OCI-LY1 (cell line): ENCODE measurements around the gene NDFIP1.
"Not testable (repeated sequence)": the region's sequence is repeated elsewhere in the genome, so short reads cannot be mapped to it uniquely, and the experiment has no call there.

Experiments used
- H2AFZ ChIP-seq: fragments of 200-600 bp; sonication (generic), shearing (Covaris generic); 2 replicates; pipeline ENCODE4 v1.6.0; 2014; ENCODE audit warnings: antibody characterized with exemption, mild to moderate bottlenecking, low read length
- H3F3A ChIP-seq: fragments of 200-600 bp; sonication (generic), shearing (Covaris generic); 2 replicates; pipeline ENCODE4 v1.6.0; 2014; ENCODE audit warnings: mild to moderate bottlenecking, antibody characterized with exemption, low read length, moderate library complexity; ENCODE audit not compliant: insufficient read depth
- H3K27ac ChIP-seq: fragments of 200-600 bp; sonication (generic); 2 replicates; pipeline ENCODE4 v1.5.1; 2014; ENCODE audit warnings: low read length, mixed run types, mild to moderate bottlenecking, low read depth; ENCODE audit not compliant: poor library complexity, severe bottlenecking
- H3K27me3 ChIP-seq: fragments of 200-600 bp; sonication (generic); 2 replicates; pipeline ENCODE4 v1.6.0; 2014; ENCODE audit warnings: antibody characterized with exemption, mild to moderate bottlenecking, low read length, moderate library complexity; ENCODE audit not compliant: insufficient read depth
- H3K36me3 ChIP-seq: fragments of 200-600 bp; sonication (generic); 2 replicates; pipeline ENCODE4 v1.6.1; 2014; ENCODE audit warnings: mild to moderate bottlenecking, antibody characterized with exemption, low read length, moderate library complexity, mixed read lengths; ENCODE audit not compliant: insufficient read depth
- H3K4me1 ChIP-seq: fragments of 200-600 bp; sonication (generic); 2 replicates; pipeline ENCODE4 v1.5.1; 2014; ENCODE audit warnings: mild to moderate bottlenecking, low read length, moderate library complexity; ENCODE audit not compliant: insufficient read depth, severe bottlenecking
- H3K4me2 ChIP-seq: fragments of 200-600 bp; sonication (generic), shearing (Covaris generic); 2 replicates; pipeline ENCODE4 v1.6.1; 2014; ENCODE audit warnings: low read length
- H3K4me3 ChIP-seq: fragments of 200-600 bp; sonication (generic); 2 replicates; pipeline ENCODE4 v1.5.1; 2014; ENCODE audit warnings: low read length, low read depth, mild to moderate bottlenecking, mixed read lengths; ENCODE audit not compliant: poor library complexity, severe bottlenecking
- H3K79me2 ChIP-seq: fragments of 200-600 bp; shearing (Covaris generic); 2 replicates; pipeline ENCODE4 v1.6.1; 2016; ENCODE audit warnings: mixed run types, low read length, mixed read lengths; ENCODE audit not compliant: insufficient read depth
- H3K9ac ChIP-seq: fragments of 200-600 bp; sonication (generic), shearing (Covaris generic); 2 replicates; pipeline ENCODE4 v1.6.1; 2014; ENCODE audit warnings: mild to moderate bottlenecking, low read length, mixed read lengths
- H3K9me2 ChIP-seq: fragments of 200-600 bp; sonication (generic), shearing (Covaris generic); 2 replicates; pipeline ENCODE4 v1.6.1; 2014; ENCODE audit warnings: low read depth, mild to moderate bottlenecking, low read length, mixed read lengths
- H3K9me3 ChIP-seq: fragments of 200-600 bp; shearing (Covaris generic); 2 replicates; pipeline ENCODE4 v1.6.1; 2014; ENCODE audit warnings: low read length, mixed read lengths
- H4K20me1 ChIP-seq: fragments of 200-600 bp; sonication (generic), shearing (Covaris generic); 2 replicates; pipeline ENCODE4 v1.6.0; 2016; ENCODE audit warnings: mild to moderate bottlenecking, low read length; ENCODE audit not compliant: insufficient read depth
- CTCF ChIP-seq: fragments of 200-600 bp; sonication (generic), shearing (Covaris generic); IDR thresholded peaks from 2 replicates; pipeline ENCODE4 v1.5.1; 2017; ENCODE audit warnings: mild to moderate bottlenecking, antibody characterized with exemption, low read length, moderate library complexity, mixed read lengths
- EZH2 ChIP-seq: fragments of 200-600 bp; sonication (generic), shearing (Covaris generic); IDR thresholded peaks from 2 replicates; pipeline ENCODE4 v1.8.0; 2017; ENCODE audit warnings: borderline replicate concordance, mixed run types, mild to moderate bottlenecking, antibody characterized with exemption, low read length, moderate library complexity, mixed read lengths

NDFIP1 gene

GRCh38 chr5:142152384-142152732 lies 43.8 kb downstream of the NDFIP1 start:
- Histone ChIP-seq H3K27me3 (no peaks in the 10 kb centered on the region), H3K4me1 (no peaks in the 10 kb centered on the region), H3K9ac (no peak overlapping the region), H3K27ac (no peak overlapping the region), H3K79me2 (no peaks in the 10 kb centered on the region), H3K36me3 (peaks cover 6% of the 10 kb centered on the region), H2AFZ (no peak overlapping the region), H3K9me3 (no peaks in the 10 kb centered on the region), H3K4me2 (no peak overlapping the region), H3K9me2 (no peaks in the 10 kb centered on the region), H3K4me3 (no peak overlapping the region), H4K20me1 (no peaks in the 10 kb centered on the region), H3F3A (no peaks in the 10 kb centered on the region)
- TF ChIP-seq CTCF (no peak), EZH2 (no peak)

- no peak for TF ChIP-seq CTCF
- TF ChIP-seq EZH2: no peak
- H3K27me3 ChIP-seq: no peaks in the 10 kb centered on the region
- no peaks in the 10 kb centered on the region for H3K4me1 ChIP-seq
- H3K27ac ChIP-seq: no peak overlapping the region
- H3K36me3 ChIP-seq: no peaks in the 10 kb centered on the region
- H3K4me2 ChIP-seq: no peak overlapping the region
- H4K20me1 ChIP-seq: no peaks in the 10 kb centered on the region
- no peaks in the 10 kb centered on the region for H3F3A ChIP-seq
- no peaks in the 10 kb centered on the region for H3K9me3 ChIP-seq
- H3K79me2 ChIP-seq: no peaks in the 10 kb centered on the region
- H3K9ac ChIP-seq: no peak overlapping the region
- no peak overlapping the region for H2AFZ ChIP-seq
- no peaks in the 10 kb centered on the region for H3K9me2 ChIP-seq
- no peak overlapping the region for H3K4me3 ChIP-seq
Measured at GRCh38 chr5:142153674-142154448, 45.3 kb downstream of the NDFIP1 start.

GRCh38 chr5:142154449-142154841 lies 45.9 kb downstream of the NDFIP1 start:
- H3K4me1 ChIP-seq: not testable (repeated sequence)

DNA sequence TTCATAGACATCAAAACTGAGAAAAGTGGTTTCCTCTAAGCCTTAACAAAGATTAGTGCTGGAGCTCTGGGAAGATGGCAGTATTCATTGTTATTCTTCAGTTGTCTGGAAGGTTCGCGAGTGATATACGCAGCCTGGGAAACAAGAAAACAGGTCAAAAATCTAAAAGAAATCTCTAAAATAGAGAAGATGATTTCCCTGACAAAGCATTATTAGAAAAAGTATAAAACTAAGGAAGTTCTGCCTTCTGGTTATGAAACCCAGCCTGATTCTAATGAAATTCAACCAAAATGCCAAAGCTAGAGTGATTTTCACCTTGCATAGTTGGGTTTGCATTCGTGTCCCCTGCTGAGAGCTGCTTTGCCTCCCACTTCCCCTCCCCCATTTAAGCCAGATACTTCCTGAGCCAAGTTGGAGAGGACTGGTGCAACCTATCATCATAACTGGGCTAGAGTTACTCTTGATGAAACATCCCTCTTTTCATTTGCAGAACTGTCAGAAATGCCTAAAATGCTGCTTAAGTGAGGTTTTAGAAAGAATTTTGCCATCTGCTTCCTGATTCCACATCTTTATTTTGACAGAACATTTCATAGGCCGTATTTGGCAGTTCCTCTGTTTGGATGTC lies 48.4 kb downstream of the NDFIP1 start:
- no peaks in the 10 kb centered on the region for H3K36me3 ChIP-seq
- no peaks in the 10 kb centered on the region for H3K27me3 ChIP-seq
- H3K4me3 ChIP-seq: no peak overlapping the region
- H3K9me2 ChIP-seq: no peaks in the 10 kb centered on the region
- H2AFZ ChIP-seq: no peak overlapping the region
- H3K4me1 ChIP-seq: no peaks in the 10 kb centered on the region
- H3K79me2 ChIP-seq: no peaks in the 10 kb centered on the region
- no peak overlapping the region for H3K9ac ChIP-seq
- H3F3A ChIP-seq: no peaks in the 10 kb centered on the region
- no peaks in the 10 kb centered on the region for H3K9me3 ChIP-seq
- no peak overlapping the region for H3K4me2 ChIP-seq
- no peaks in the 10 kb centered on the region for H4K20me1 ChIP-seq
- no peak for TF ChIP-seq CTCF
- no peak for TF ChIP-seq EZH2
- H3K27ac ChIP-seq: no peak overlapping the region

More at GRCh38 chr5:142154449-142154841, 45.9 kb downstream of the NDFIP1 start:
- not testable (repeated sequence) for H3K9me2 ChIP-seq, H3K9ac ChIP-seq, H3K36me3 ChIP-seq, H3K9me3 ChIP-seq, H3K4me2 ChIP-seq, H3K79me2 ChIP-seq, H4K20me1 ChIP-seq, H3K27me3 ChIP-seq, H3K27ac ChIP-seq, H3K4me3 ChIP-seq, H3F3A ChIP-seq, H2AFZ ChIP-seq
